ENCODE data around the gene REEP1. TPM values are rescaled to one million over a fixed set of nuclear protein-coding genes. Genes with fewer than 3 reads are reported as not detected.
A peak's percentile ranks its signal among the peaks of the same experiment; 100 is the strongest.

Gene REEP1
- total and polyA plus RNA-seq, 2 of the 4 experiments (the other 2 are of a cell fraction): under 0.01 to 0.03 TPM

GRCh38 chr2:86185517-86186212 lies 151.8 kb downstream of the REEP1 start:
- Histone ChIP-seq H3K14ac (replicated peaks; ENCODE audit: low read depth, low read length) (no peak overlapping the region), H3K23ac (ENCODE audit: low read depth, low read length) (0 out of 2 replicates have a peak overlapping the region, but pooled peaks have one; percentile 39), H3K4me3 (ENCODE audit: insufficient read depth, low read depth, low read length) (no peak overlapping the region), H2BK5ac (ENCODE audit: low read depth, low read length, poor library complexity, severe bottlenecking) (no peak overlapping the region), H3K4me1 (ENCODE audit: control insufficient read depth, insufficient read depth, low read length) (no peaks in the 10 kb centered on the region), H3K27me3 (ENCODE audit: control insufficient read depth, insufficient read depth, low read length) (no peaks in the 10 kb centered on the region), H3K9me1 (ENCODE audit: insufficient read depth, low read length) (peaks cover 10% of the 10 kb centered on the region), H4K8ac (ENCODE audit: low read depth in 2 of 2, low read length in 2 of 2) (no peak overlapping the region), H4K91ac (ENCODE audit: insufficient read depth, low read depth, low read length) (no peak overlapping the region), H2AK5ac (ENCODE audit: low read depth, low read length) (no peak overlapping the region), H3K9me3 (ENCODE audit: control insufficient read depth, insufficient read depth, low read length) (no peaks in the 10 kb centered on the region), H3K56ac (ENCODE audit: extremely low read depth, insufficient read depth, low read length) (no peak overlapping the region), H3K18ac (ENCODE audit: low read depth, low read length) (no peak overlapping the region), H2AFZ (replicated peaks; ENCODE audit: low read length, poor library complexity) (no peak overlapping the region), H2AK9ac (replicated peaks; ENCODE audit: low read depth, low read length, poor library complexity) (no peak overlapping the region), H3K27ac (ENCODE audit: insufficient read depth, low read length) (no peak overlapping the region), H3K9ac (ENCODE audit: low read depth, low read length) (no peak overlapping the region), H2BK15ac (ENCODE audit: low read depth, low read length) (no peak overlapping the region), H2BK120ac (ENCODE audit: low read depth, low read length) (no peak overlapping the region), H4K5ac (ENCODE audit: low read depth, low read length) (no peak overlapping the region), H3K4me2 (ENCODE audit: low read depth, low read length) (no peak overlapping the region), H3K4ac (ENCODE audit: low read depth, low read length) (no peak overlapping the region), H3K36me3 (ENCODE audit: control insufficient read depth, insufficient read depth, low read length) (peaks cover 5% of the 10 kb centered on the region; the same call in 1 of the 2 replicates), H4K20me1 (ENCODE audit: insufficient read depth, low read length) (peaks cover 57% of the 10 kb centered on the region), H2BK20ac (ENCODE audit: low read depth, low read length) (no peak overlapping the region), H3K79me1 (ENCODE audit: low read depth in 1 of 2, low read length in 2 of 2) (peaks cover 32 to 59% of the 10 kb centered on the region in 2 experiments)
- DNase-seq (no peak), ATAC-seq (ENCODE audit: low read depth) (peak; percentile 14; the same call in 1 of the 2 replicates)
- no peak for TF ChIP-seq RCOR1 (IDR thresholded peaks at IDR 0.05; ENCODE audit: insufficient replicate concordance, low read length)
- TF ChIP-seq, protein P1, sequence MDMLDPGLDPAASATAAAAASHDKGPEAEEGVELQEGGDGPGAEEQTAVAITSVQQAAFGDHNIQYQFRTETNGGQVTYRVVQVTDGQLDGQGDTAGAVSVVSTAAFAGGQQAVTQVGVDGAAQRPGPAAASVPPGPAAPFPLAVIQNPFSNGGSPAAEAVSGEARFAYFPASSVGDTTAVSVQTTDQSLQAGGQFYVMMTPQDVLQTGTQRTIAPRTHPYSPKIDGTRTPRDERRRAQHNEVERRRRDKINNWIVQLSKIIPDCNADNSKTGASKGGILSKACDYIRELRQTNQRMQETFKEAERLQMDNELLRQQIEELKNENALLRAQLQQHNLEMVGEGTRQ (IDR thresholded peaks at IDR 0.05; ENCODE audit: low read depth, low read length): no peak
- no peak for TF ChIP-seq NFE2L2 (IDR thresholded peaks at IDR 0.05; ENCODE audit: low read depth, low read length)
- no peak for TF ChIP-seq POLR2A (IDR thresholded peaks at IDR 0.05; ENCODE audit: low read depth, low read length)
- no peak for TF ChIP-seq MAZ (IDR thresholded peaks at IDR 0.05; ENCODE audit: borderline replicate concordance, low read depth, low read length)
- TF ChIP-seq MXI1 (IDR thresholded peaks at IDR 0.05; ENCODE audit: borderline replicate concordance, low read depth, low read length): no peak
- TF ChIP-seq MAFK (IDR thresholded peaks at IDR 0.05; ENCODE audit: low read depth, low read length): no peak
- BruUV-seq (replicated peaks): no TSS peak
- WGBS, 2 experiments (ENCODE audit: extremely low coverage in 2 of 2, insufficient read length in 1 of 2): 80% methylated on average over 1 of the region's 1 CpG; no CpG with 5 or more reads in 1 of the 2 experiments
- dilution Hi-C loops (cut with HindIII; ENCODE audit: low sequenced_read_pairs, unreplicated experiment) (no loop called here), intact Hi-C loops (cut with micrococcal nuclease) (no loop called here), in situ Hi-C loops (cut with MboI; ENCODE audit: low sequenced_read_pairs) (no loop called here)
- ChIA-PET CTCF (no interaction called here), POLR2A (ENCODE audit: unreplicated experiment) (no interaction called here)

All from IMR-90 (cell line).